MM.1S (cell line): Measurements from ENCODE around the gene AUTS2.

Experiments
- DNase-seq: peaks from one replicate; pipeline ENCODE4 v3.0.0-alpha.2; 2015
- H2AFZ ChIP-seq: fragments of 300-600 bp; sonication (generic); 2 replicates; pipeline ENCODE4 v1.6.0; 2016; ENCODE audit warnings: antibody characterized with exemption, low read length
- H3F3A ChIP-seq: fragments of 300-600 bp; sonication (generic); 2 replicates; pipeline ENCODE4 v1.6.1; 2016; ENCODE audit warnings: mild to moderate bottlenecking, antibody characterized with exemption, low read length, moderate library complexity, mixed read lengths; ENCODE audit not compliant: insufficient read depth
- H3K27ac ChIP-seq: fragments of 300-600 bp; sonication (generic); 2 replicates; pipeline ENCODE4 v1.5.1; 2016; ENCODE audit warnings: mild to moderate bottlenecking, low read length
- H3K27me3 ChIP-seq: fragments of 300-600 bp; sonication (generic); replicated peaks from 2 replicates; pipeline ENCODE4 v1.6.0; 2016; ENCODE audit warnings: low read length; ENCODE audit not compliant: insufficient read depth
- H3K36me3 ChIP-seq: fragments of 300-600 bp; sonication (generic); replicated peaks from 2 replicates; pipeline ENCODE4 v1.6.1; 2016; ENCODE audit warnings: mild to moderate bottlenecking, low read length, mixed read lengths; ENCODE audit not compliant: insufficient read depth
- H3K4me1 ChIP-seq: fragments of 300-600 bp; sonication (generic); 2 replicates; pipeline ENCODE4 v1.6.1; 2016; ENCODE audit warnings: low read length, mixed read lengths
- H3K4me2 ChIP-seq: fragments of 300-600 bp; sonication (generic); 2 replicates; pipeline ENCODE4 v1.6.0; 2016; ENCODE audit warnings: low read depth, low read length
- H3K4me3 ChIP-seq: fragments of 300-600 bp; sonication (generic); 2 replicates; pipeline ENCODE4 v1.5.1; 2016; ENCODE audit warnings: low read length, mixed read lengths
- H3K79me2 ChIP-seq: fragments of 300-600 bp; sonication (generic); 2 replicates; pipeline ENCODE4 v1.6.1; 2016; ENCODE audit warnings: mixed run types, low read length, mixed read lengths
- H3K9ac ChIP-seq: fragments of 300-600 bp; sonication (generic); 2 replicates; pipeline ENCODE4 v1.6.1; 2016; ENCODE audit warnings: low read length, mixed read lengths
- H3K9me2 ChIP-seq: fragments of 300-600 bp; sonication (generic); replicated peaks from 2 replicates; pipeline ENCODE4 v1.6.1; 2016; ENCODE audit warnings: mild to moderate bottlenecking, low read length, mixed read lengths; ENCODE audit not compliant: insufficient read depth
- H3K9me3 ChIP-seq: fragments of 300-600 bp; sonication (generic); replicated peaks from 2 replicates; pipeline ENCODE4 v1.6.1; 2016; ENCODE audit warnings: mild to moderate bottlenecking, low read length, mixed read lengths; ENCODE audit not compliant: insufficient read depth
- H4K20me1 ChIP-seq: fragments of 300-600 bp; sonication (generic); 2 replicates; pipeline ENCODE4 v1.6.1; 2016; ENCODE audit warnings: mild to moderate bottlenecking, low read length, moderate library complexity, mixed read lengths; ENCODE audit not compliant: insufficient read depth
- CTCF ChIP-seq: fragments of 300-600 bp; sonication (generic); IDR thresholded peaks from 2 replicates; pipeline ENCODE4 v1.5.1; 2016; ENCODE audit warnings: antibody characterized with exemption, low read length, mixed read lengths
- EZH2 ChIP-seq: fragments of 300-600 bp; sonication (generic); optimal IDR thresholded peaks from 2 replicates; pipeline ENCODE3; 2017; ENCODE audit warnings: low read depth, mild to moderate bottlenecking, antibody characterized with exemption, low read length, mixed read lengths
- EZH2phosphoT487 ChIP-seq: fragments of 300-600 bp; sonication (generic); IDR thresholded peaks from 2 replicates; pipeline ENCODE4 v1.6.1; 2018; ENCODE audit warnings: antibody characterized with exemption, low read length

AUTS2 gene

GRCh38 chr7:70764701-70765208 lies 1166.5 kb downstream of the AUTS2 start:
- Histone ChIP-seq H3K9me3 (no peaks in the 10 kb centered on the region), H3K4me3 (peak overlapping the region; percentile 50), H3K4me2 (peak overlapping the region; percentile 65), H3K9ac (peak overlapping the region; percentile 59; the same call in 1 of the 2 replicates), H3K4me1 (peaks cover 30% of the 10 kb centered on the region), H2AFZ (peak overlapping the region; percentile 47; the same call in 1 of the 2 replicates), H3K79me2 (peaks cover 51% of the 10 kb centered on the region), H3K27me3 (no peaks in the 10 kb centered on the region), H4K20me1 (no peaks in the 10 kb centered on the region), H3K9me2 (no peaks in the 10 kb centered on the region), H3K36me3 (no peaks in the 10 kb centered on the region; the same call in 1 of the 2 replicates), H3K27ac (peak overlapping the region; percentile 92), H3F3A (peaks cover 31% of the 10 kb centered on the region)
- no peak for TF ChIP-seq EZH2
- peak; percentile 41 for DNase-seq

- no peaks in the 10 kb centered on the region for H4K20me1 ChIP-seq
- peak overlapping the region; percentile 65; the same call in 1 of the 2 replicates for H3K4me2 ChIP-seq
- H3F3A ChIP-seq, result peaks cover 31% of the 10 kb centered on the region
- no peaks in the 10 kb centered on the region for H3K9me3 ChIP-seq
- H3K79me2 ChIP-seq, result peaks cover 44% of the 10 kb centered on the region
- H3K4me1 ChIP-seq, result peaks cover 30% of the 10 kb centered on the region
- H3K36me3 ChIP-seq, result peaks cover 3% of the 10 kb centered on the region; the same call in 1 of the 2 replicates
- H3K9ac ChIP-seq, result no peak overlapping the region
- H3K27ac ChIP-seq, result no peak overlapping the region
- no peak overlapping the region for H3K4me3 ChIP-seq
- no peak for DNase-seq
- H2AFZ ChIP-seq, result no peak overlapping the region
- H3K9me2 ChIP-seq, result no peaks in the 10 kb centered on the region
- H3K27me3 ChIP-seq, result no peaks in the 10 kb centered on the region
- TF ChIP-seq CTCF, result no peak
- TF ChIP-seq EZH2phosphoT487, result no peak
- TF ChIP-seq EZH2, result no peak
Measured at GRCh38 chr7:70765651-70766050, 1167.4 kb downstream of the AUTS2 start.

GRCh38 chr7:70766109-70766508 lies 1167.8 kb downstream of the AUTS2 start:
- Histone ChIP-seq H3K9me2 (no peaks in the 10 kb centered on the region), H3K4me2 (no peak overlapping the region), H3K4me1 (peaks cover 30% of the 10 kb centered on the region), H3K9me3 (no peaks in the 10 kb centered on the region), H3K4me3 (no peak overlapping the region), H3K9ac (no peak overlapping the region), H3K36me3 (peaks cover 3% of the 10 kb centered on the region; the same call in 1 of the 2 replicates), H2AFZ (no peak overlapping the region), H3K27me3 (no peaks in the 10 kb centered on the region), H4K20me1 (no peaks in the 10 kb centered on the region), H3K79me2 (peaks cover 40% of the 10 kb centered on the region), H3F3A (peaks cover 31% of the 10 kb centered on the region), H3K27ac (no peak overlapping the region)
- DNase-seq, result no peak
- TF ChIP-seq EZH2phosphoT487, result no peak
- no peak for TF ChIP-seq EZH2
- no peak for TF ChIP-seq CTCF

DNA sequence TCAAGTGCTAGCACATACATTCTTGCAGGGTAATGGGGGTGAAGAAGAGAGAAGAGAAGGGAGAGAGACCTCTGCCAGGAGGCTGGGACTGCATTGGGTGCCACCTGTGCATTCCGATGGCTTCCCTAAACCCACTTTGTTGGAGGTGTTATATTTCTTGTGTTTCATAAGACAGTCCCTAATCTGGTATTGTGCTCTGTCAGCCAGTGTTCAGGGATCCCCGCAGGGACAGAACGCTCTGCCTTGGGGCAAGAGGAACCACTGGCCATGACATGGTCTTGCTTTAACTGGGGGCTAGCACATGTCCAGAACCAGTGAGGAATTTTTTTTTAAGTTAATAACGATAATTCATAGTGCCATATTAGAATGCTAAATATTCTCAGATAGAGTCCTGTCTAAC lies 1168.4 kb downstream of the AUTS2 start:
- Histone ChIP-seq H3K36me3 (peaks cover 3% of the 10 kb centered on the region; the same call in 1 of the 2 replicates), H3K27ac (no peak overlapping the region), H3K27me3 (no peaks in the 10 kb centered on the region), H3F3A (peaks cover 31% of the 10 kb centered on the region), H3K79me2 (peaks cover 34% of the 10 kb centered on the region), H3K9me3 (no peaks in the 10 kb centered on the region), H3K9ac (no peak overlapping the region), H3K4me1 (peaks cover 27% of the 10 kb centered on the region), H3K4me2 (no peak overlapping the region), H3K9me2 (no peaks in the 10 kb centered on the region), H4K20me1 (no peaks in the 10 kb centered on the region), H3K4me3 (no peak overlapping the region), H2AFZ (no peak overlapping the region)
- no peak for TF ChIP-seq EZH2phosphoT487
- no peak for TF ChIP-seq EZH2
- TF ChIP-seq CTCF, result no peak
- no peak for DNase-seq
